ENCODE results near the gene SHISA9. TPM values are rescaled to one million over a fixed set of nuclear protein-coding genes. Genes with fewer than 3 reads are reported as not detected.

SHISA9 gene
- total RNA-seq, 1 experiment from 2014 or later = not detected

DNA sequence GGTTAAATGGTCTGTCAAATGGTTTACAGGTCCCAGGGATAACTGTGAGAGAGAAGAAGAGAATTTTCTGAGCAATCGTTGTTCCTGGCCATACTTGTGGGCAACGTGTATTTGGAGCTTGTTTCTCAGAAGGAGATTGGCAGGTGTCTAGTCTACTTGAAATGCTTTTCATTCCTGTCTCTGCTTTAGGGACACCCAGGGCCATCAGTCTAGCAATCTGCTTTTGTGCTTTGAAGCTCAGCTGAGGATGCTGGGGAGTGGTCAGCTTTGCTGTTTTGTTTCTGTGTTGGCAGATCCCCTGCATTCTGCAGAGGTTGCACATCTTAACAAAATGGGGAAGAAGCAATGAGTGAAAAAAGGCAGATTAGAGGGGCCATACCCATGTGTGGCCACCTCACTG, 193.7 kb downstream of the SHISA9 start:
- H3K4me1 ChIP-seq (ENCODE audit: insufficient read depth, low read length) = no peaks in the 10 kb centered on the region
- H3K36me3 ChIP-seq (ENCODE audit: low read depth, low read length) = no peaks in the 10 kb centered on the region
- no peaks in the 10 kb centered on the region for H3K27me3 ChIP-seq (ENCODE audit: low read length)
- no peak overlapping the region for H3K27ac ChIP-seq (ENCODE audit: low read length)
- no peaks in the 10 kb centered on the region for H3K79me2 ChIP-seq (ENCODE audit: low read length)
- H3F3A ChIP-seq (ENCODE audit: low read length, unreplicated experiment) = no peaks in the 10 kb centered on the region
- no peak overlapping the region for H2AFZ ChIP-seq (ENCODE audit: low read length)
- no peak for ATAC-seq
- TF ChIP-seq EZH2 (IDR thresholded peaks at IDR 0.05; ENCODE audit: low read length, unreplicated experiment) = no peak
- TF ChIP-seq EZH2phosphoT487 (IDR thresholded peaks at IDR 0.05; ENCODE audit: borderline replicate concordance, low read length) = no peak
- TF ChIP-seq, protein P1, sequence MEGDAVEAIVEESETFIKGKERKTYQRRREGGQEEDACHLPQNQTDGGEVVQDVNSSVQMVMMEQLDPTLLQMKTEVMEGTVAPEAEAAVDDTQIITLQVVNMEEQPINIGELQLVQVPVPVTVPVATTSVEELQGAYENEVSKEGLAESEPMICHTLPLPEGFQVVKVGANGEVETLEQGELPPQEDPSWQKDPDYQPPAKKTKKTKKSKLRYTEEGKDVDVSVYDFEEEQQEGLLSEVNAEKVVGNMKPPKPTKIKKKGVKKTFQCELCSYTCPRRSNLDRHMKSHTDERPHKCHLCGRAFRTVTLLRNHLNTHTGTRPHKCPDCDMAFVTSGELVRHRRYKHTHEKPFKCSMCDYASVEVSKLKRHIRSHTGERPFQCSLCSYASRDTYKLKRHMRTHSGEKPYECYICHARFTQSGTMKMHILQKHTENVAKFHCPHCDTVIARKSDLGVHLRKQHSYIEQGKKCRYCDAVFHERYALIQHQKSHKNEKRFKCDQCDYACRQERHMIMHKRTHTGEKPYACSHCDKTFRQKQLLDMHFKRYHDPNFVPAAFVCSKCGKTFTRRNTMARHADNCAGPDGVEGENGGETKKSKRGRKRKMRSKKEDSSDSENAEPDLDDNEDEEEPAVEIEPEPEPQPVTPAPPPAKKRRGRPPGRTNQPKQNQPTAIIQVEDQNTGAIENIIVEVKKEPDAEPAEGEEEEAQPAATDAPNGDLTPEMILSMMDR (conservative IDR thresholded peaks at IDR 0.05; ENCODE audit: low read depth, low read length) = no peak
- no peaks in the 10 kb centered on the region for H4K20me1 ChIP-seq (ENCODE audit: low read length)
- ChIA-PET POLR2A (ENCODE audit: unreplicated experiment) (no interaction called here), CTCF (no interaction called here)
- H3K9me3 ChIP-seq (ENCODE audit: low read length) = no peaks in the 10 kb centered on the region
- DNase-seq = no peak
- H3K9ac ChIP-seq (ENCODE audit: low read length) = no peak overlapping the region
- intact Hi-C loops (cut with micrococcal nuclease) = no loop called here
- H3K4me3 ChIP-seq (ENCODE audit: low read length) = no peak overlapping the region
- no peak overlapping the region for H3K4me2 ChIP-seq (ENCODE audit: low read length)
- H3K9me2 ChIP-seq (replicated peaks; ENCODE audit: low read length) = no peaks in the 10 kb centered on the region
- no TSS peak for BruUV-seq (replicated peaks)

DNA sequence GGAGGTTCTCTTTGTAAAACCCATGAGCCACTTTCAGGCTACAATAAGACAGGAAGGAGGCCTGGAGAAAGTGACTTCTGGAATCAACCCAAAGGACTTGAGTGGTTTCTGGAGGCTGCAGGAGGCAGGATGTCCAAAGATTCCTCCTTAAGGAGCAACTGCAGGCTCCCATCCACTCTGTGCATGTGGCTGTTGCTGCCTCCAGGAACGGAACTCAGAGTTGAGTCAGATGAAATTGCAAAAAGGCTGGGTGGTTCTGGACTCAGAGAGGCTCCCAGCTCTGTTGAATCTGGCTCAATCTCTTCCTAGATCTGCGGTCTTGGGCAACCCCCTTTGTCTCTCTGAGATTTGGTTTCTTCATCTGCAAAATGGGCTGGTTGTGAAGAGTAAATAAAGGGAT, 197.1 kb downstream of the SHISA9 start:
- Histone ChIP-seq H3K9ac (ENCODE audit: low read length) (no peak overlapping the region), H3F3A (ENCODE audit: low read length, unreplicated experiment) (no peaks in the 10 kb centered on the region), H3K27ac (ENCODE audit: low read length) (no peak overlapping the region), H3K27me3 (ENCODE audit: low read length) (no peaks in the 10 kb centered on the region), H3K79me2 (ENCODE audit: low read length) (no peaks in the 10 kb centered on the region), H3K9me3 (ENCODE audit: low read length) (no peaks in the 10 kb centered on the region), H2AFZ (ENCODE audit: low read length) (no peak overlapping the region), H3K36me3 (ENCODE audit: low read depth, low read length) (no peaks in the 10 kb centered on the region), H3K4me1 (ENCODE audit: insufficient read depth, low read length) (no peaks in the 10 kb centered on the region), H3K4me2 (ENCODE audit: low read length) (no peak overlapping the region), H4K20me1 (ENCODE audit: low read length) (no peaks in the 10 kb centered on the region), H3K9me2 (replicated peaks; ENCODE audit: low read length) (no peaks in the 10 kb centered on the region), H3K4me3 (ENCODE audit: low read length) (no peak overlapping the region)
- ATAC-seq = no peak
- CTCF ChIA-PET = no interaction called here
- POLR2A ChIA-PET (ENCODE audit: unreplicated experiment) = no interaction called here
- TF ChIP-seq EZH2 (IDR thresholded peaks at IDR 0.05; ENCODE audit: low read length, unreplicated experiment) (no peak), EZH2phosphoT487 (IDR thresholded peaks at IDR 0.05; ENCODE audit: borderline replicate concordance, low read length) (no peak)
- TF ChIP-seq, protein P1 (conservative IDR thresholded peaks at IDR 0.05; ENCODE audit: low read depth, low read length) = no peak
- no TSS peak for BruUV-seq (replicated peaks)
- intact Hi-C loops (cut with micrococcal nuclease) = no loop called here
- no peak for DNase-seq

DNA sequence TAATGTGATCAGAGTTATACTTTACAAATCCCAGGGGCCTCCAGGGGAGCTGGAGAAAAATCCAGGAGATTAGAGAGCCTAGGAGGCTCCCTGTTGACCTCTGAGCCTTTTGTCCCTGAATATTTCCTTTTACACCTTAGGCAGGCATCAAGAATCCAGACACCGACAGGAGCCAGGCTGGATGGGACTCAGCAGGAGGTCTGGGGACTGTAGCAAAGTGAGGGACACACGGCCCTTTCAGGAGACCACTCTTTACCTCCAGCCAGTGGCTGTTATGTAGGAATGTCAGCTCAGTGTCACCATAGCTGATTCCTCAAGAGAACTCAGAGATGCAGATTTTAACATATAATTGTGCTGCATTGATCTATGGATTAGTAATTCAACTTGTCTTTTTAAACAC, 198.4 kb downstream of the SHISA9 start:
- no TSS peak for BruUV-seq (replicated peaks)
- ATAC-seq (no peak), DNase-seq (no peak)
- Histone ChIP-seq H3K4me1 (ENCODE audit: insufficient read depth, low read length) (no peaks in the 10 kb centered on the region), H3F3A (ENCODE audit: low read length, unreplicated experiment) (no peaks in the 10 kb centered on the region), H3K27ac (ENCODE audit: low read length) (no peak overlapping the region), H3K9me2 (replicated peaks; ENCODE audit: low read length) (no peaks in the 10 kb centered on the region), H3K9ac (ENCODE audit: low read length) (no peak overlapping the region), H3K36me3 (ENCODE audit: low read depth, low read length) (no peaks in the 10 kb centered on the region), H3K4me2 (ENCODE audit: low read length) (no peak overlapping the region), H3K9me3 (ENCODE audit: low read length) (no peaks in the 10 kb centered on the region), H3K4me3 (ENCODE audit: low read length) (no peak overlapping the region), H3K79me2 (ENCODE audit: low read length) (no peaks in the 10 kb centered on the region), H2AFZ (ENCODE audit: low read length) (no peak overlapping the region), H4K20me1 (ENCODE audit: low read length) (no peaks in the 10 kb centered on the region), H3K27me3 (ENCODE audit: low read length) (no peaks in the 10 kb centered on the region)
- ChIA-PET POLR2A (ENCODE audit: unreplicated experiment) (no interaction called here), CTCF (no interaction called here)
- intact Hi-C loops (cut with micrococcal nuclease) = no loop called here
- TF ChIP-seq EZH2phosphoT487 (IDR thresholded peaks at IDR 0.05; ENCODE audit: borderline replicate concordance, low read length) = no peak
- TF ChIP-seq, protein P1 (conservative IDR thresholded peaks at IDR 0.05; ENCODE audit: low read depth, low read length) = no peak
- TF ChIP-seq EZH2 (IDR thresholded peaks at IDR 0.05; ENCODE audit: low read length, unreplicated experiment) = no peak
